Spleen (tissue), 11 donors: ENCODE measurements around the gene C15orf39. TPM values are rescaled to one million over a fixed set of nuclear protein-coding genes. Genes with fewer than 3 reads are reported as not detected.

ENCODE experiments used
- DNase-seq: peaks from one replicate; pipeline ENCODE4 v3.0.0-alpha.2; 2020
- H3K27ac ChIP-seq, 8 donors: fragments of 200-600 bp; sonication (generic) in 7 of 8; 1 replicate in 4 of 8; 2 replicates in 4 of 8; pipeline versions ENCODE4 v1.5.0 to v1.8.0; 2016 to 2021; ENCODE audit warnings: inconsistent platforms in 4 of 8, mild to moderate bottlenecking in 4 of 8, moderate library complexity in 1 of 8
- H3K27me3 ChIP-seq, 7 donors: fragments of 200-600 bp; sonication (generic) in 6 of 7; replicated peaks in 1 of 7; 1 replicate in 4 of 7; 2 replicates in 3 of 7; pipeline versions ENCODE4 v1.5.0 to v1.8.0; 2016 to 2021; ENCODE audit warnings: inconsistent platforms in 3 of 7, mild to moderate bottlenecking in 1 of 7
- H3K36me3 ChIP-seq, 6 donors: fragments of 200-600 bp; sonication (generic) in 5 of 6; 1 replicate in 4 of 6; 2 replicates in 2 of 6; pipeline versions ENCODE4 v1.5.0 to v1.8.0; 2016 to 2021; ENCODE audit warnings: inconsistent platforms in 2 of 6
- H3K4me1 ChIP-seq, 6 donors: fragments of 200-600 bp; sonication (generic) in 5 of 6; 1 replicate in 3 of 6; 2 replicates in 3 of 6; pipeline versions ENCODE4 v1.5.0 to v1.8.0; 2016 to 2021; ENCODE audit warnings: inconsistent platforms in 3 of 6
- H3K4me3 ChIP-seq, 8 donors: fragments of 200-600 bp; sonication (generic) in 7 of 8; 1 replicate in 4 of 8; 2 replicates in 4 of 8; pipeline versions ENCODE4 v1.5.0 to v1.8.0; 2016 to 2021; ENCODE audit warnings: inconsistent platforms in 4 of 8, mild to moderate bottlenecking in 4 of 8, moderate library complexity in 2 of 8
- H3K9me3 ChIP-seq, 8 donors: fragments of 200-600 bp; sonication (generic) in 7 of 8; 1 replicate in 4 of 8; 2 replicates in 4 of 8; pipeline versions ENCODE4 v1.5.0 to v1.8.0; 2016 to 2021; ENCODE audit warnings: inconsistent platforms in 4 of 8
- POLR2A ChIP-seq, 3 donors: fragments of 450-650 bp; IDR thresholded peaks; one replicate each; pipeline ENCODE4 v1.5.1; 2017; ENCODE audit warnings: antibody characterized with exemption in 3 of 3, mild to moderate bottlenecking in 1 of 3
- POLR2AphosphoS5 ChIP-seq, 3 donors: sonication (generic); formaldehyde crosslinking; IDR thresholded peaks; one replicate each; pipeline ENCODE4 v1.5.1; 2017; ENCODE audit warnings: antibody characterized with exemption in 3 of 3
- WGBS, 5 donors: extraction: QIAGEN DNeasy Blood & Tissue Kit in 3 of 5; methylation state at CpG; one replicate each; pipeline versions ENCODE4 v1.1.5 to v1.1.7; 2013 to 2018; 5-methylcytosine and 5-hydroxymethylcytosine counted together
- intact Hi-C: fragments of 100-400 bp; cut with DNase I; formaldehyde crosslinking; loops from one replicate; pipeline ENCODE4 v1.15.0; 2023; ENCODE audit warnings: low total_unique reads
- polyA plus RNA-seq, 3 donors: library from polyadenylated mRNA; stranded (reverse); fragments of 200-250 nt; gene quantifications; one replicate each; pipeline ENCODE4 v1.2.1, GENCODE V29; 2013
- total RNA-seq, 7 donors: library from RNA; depleted of rRNA in 3 of 7; stranded (reverse); fragments of >200 nt in 3 of 7; fragmentation: NEBNext Ultra II Directional in 4 of 7; extraction: Animal tissue kit (Norgen Biotek cat#: 25700) in 4 of 7; gene quantifications; one replicate each; pipeline versions ENCODE4 v1.1.0 to v1.2.1, GENCODE V29; 2016 to 2021
- TF ChIP-seq, protein P1 (sequence below), 11 experiments: fragments of 200-600 bp in 7 of 11; fragments of 450-650 bp in 4 of 11; sonication (generic) in 4 of 11; IDR thresholded peaks in 8 of 11; conservative IDR thresholded peaks in 3 of 11; 1 replicate in 7 of 11; 2 replicates in 4 of 11; pipeline versions ENCODE4 v1.4.0 to v1.8.0; 2016 to 2021; ENCODE audit warnings: antibody characterized with exemption in 11 of 11, inconsistent platforms in 4 of 11, mild to moderate bottlenecking in 1 of 11
- donor health status: healthy with polysubstance abuse.
- donor health status: DM: no; HTN: no; CAD: no; lungs with moderate emphysema.
- donor health status: DM: no; HTN: no; CAD: no.
- donor health status: Bipolar disorder and iron deficiency.
- donor health status: healthy.
- donor health status: DM: no; HTN: no; CAD: no.
- donor health status: DM: yes; HTN: yes; CAD: no.

The C15orf39 gene
- total and polyA plus RNA-seq, 10 donors, result 6.9 to 70.2 (median 58.4) TPM

DNA sequence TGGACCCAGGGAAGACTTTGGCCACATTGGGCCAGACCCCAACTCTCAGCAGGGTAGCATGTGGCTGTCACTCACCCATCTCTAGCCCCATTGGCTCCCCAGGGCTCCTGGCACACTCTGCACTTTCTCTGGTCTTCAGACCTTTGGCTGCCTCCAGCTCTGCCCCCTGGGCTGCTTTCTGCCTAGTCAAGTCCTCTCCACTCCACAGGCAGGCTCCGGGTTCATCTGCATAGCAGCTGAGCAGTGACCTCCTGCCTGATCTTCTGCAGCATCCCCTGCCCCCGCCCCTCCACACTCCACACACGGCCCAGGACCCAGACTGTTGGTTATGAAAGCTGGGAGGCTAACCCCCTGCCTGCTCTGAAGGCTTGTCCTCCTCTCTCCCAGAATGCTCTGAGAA is 8.4 kb upstream of the C15orf39 start:
- Histone ChIP-seq H3K36me3 (no peaks in the 10 kb centered on the region), H3K9me3 (peaks cover 0 to 5% (median 0%) of the 10 kb centered on the region in 8 donors), H3K4me1 (peaks cover 0 to 13% (median 4%) of the 10 kb centered on the region in 6 donors), H3K27ac (no peak overlapping the region), H3K4me3 (no peak overlapping the region), H3K27me3 (peaks cover 0 to 13% (median 0%) of the 10 kb centered on the region in 7 donors)
- 79 to 84% (median 80%) methylated on average over 3 of the region's 3 CpGs for WGBS, 5 donors
- intact Hi-C loops, result no loop called here
- DNase-seq, result no peak
- TF ChIP-seq, protein P1, sequence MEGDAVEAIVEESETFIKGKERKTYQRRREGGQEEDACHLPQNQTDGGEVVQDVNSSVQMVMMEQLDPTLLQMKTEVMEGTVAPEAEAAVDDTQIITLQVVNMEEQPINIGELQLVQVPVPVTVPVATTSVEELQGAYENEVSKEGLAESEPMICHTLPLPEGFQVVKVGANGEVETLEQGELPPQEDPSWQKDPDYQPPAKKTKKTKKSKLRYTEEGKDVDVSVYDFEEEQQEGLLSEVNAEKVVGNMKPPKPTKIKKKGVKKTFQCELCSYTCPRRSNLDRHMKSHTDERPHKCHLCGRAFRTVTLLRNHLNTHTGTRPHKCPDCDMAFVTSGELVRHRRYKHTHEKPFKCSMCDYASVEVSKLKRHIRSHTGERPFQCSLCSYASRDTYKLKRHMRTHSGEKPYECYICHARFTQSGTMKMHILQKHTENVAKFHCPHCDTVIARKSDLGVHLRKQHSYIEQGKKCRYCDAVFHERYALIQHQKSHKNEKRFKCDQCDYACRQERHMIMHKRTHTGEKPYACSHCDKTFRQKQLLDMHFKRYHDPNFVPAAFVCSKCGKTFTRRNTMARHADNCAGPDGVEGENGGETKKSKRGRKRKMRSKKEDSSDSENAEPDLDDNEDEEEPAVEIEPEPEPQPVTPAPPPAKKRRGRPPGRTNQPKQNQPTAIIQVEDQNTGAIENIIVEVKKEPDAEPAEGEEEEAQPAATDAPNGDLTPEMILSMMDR (IDR thresholded peaks at IDR 0.05 in 8 of 11, conservative IDR thresholded peaks at IDR 0.05 in 3 of 11), result no peak

- no peak for TF ChIP-seq POLR2AphosphoS5 (IDR thresholded peaks at IDR 0.05)
- no peak for TF ChIP-seq POLR2A (IDR thresholded peaks at IDR 0.05)
- TF ChIP-seq, protein P1 (IDR thresholded peaks at IDR 0.05 in 8 of 11, conservative IDR thresholded peaks at IDR 0.05 in 3 of 11), result no peak
- no peaks in the 10 kb centered on the region for H3K36me3 ChIP-seq
- H3K27ac ChIP-seq, result no peak overlapping the region
- WGBS, 5 donors, result 88 to 96% (median 92%) methylated on average over 3 of the region's 3 CpGs
- H3K27me3 ChIP-seq, result peaks cover 0 to 13% (median 0%) of the 10 kb centered on the region in 7 donors
- intact Hi-C loops, result no loop called here
- peaks cover 0 to 20% (median 5%) of the 10 kb centered on the region in 6 donors for H3K4me1 ChIP-seq
- no peak overlapping the region for H3K4me3 ChIP-seq
- no peak for DNase-seq
- H3K9me3 ChIP-seq, result peaks cover 0 to 5% (median 0%) of the 10 kb centered on the region in 8 donors
These were observed 7.7 kb upstream of the C15orf39 start for GRCh38 chr15:75193976-75194375.

DNA sequence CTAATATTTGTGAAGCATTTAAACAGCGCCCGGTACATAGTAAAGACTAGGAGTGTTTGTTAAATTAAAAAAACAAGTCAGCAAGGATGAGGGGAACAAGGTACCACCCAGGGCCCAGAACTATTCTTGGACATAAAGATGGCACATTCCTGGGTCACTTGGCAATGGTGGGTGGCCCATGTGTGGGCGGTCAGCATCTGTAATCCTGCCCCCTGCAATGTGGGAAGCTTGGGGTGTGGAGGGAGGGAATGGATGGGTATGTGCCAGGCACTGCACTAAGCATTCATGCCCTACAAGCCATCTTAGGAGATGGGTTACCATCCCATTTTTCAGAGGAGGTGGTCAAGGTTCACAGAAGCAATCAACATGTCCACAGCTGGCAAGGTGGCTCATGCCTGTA is 7.3 kb upstream of the C15orf39 start:
- peaks cover 0 to 13% (median 0%) of the 10 kb centered on the region in 7 donors for H3K27me3 ChIP-seq
- H3K27ac ChIP-seq, result no peak overlapping the region
- WGBS, 5 donors, result 90 to 99% (median 97%) methylated on average over 3 of the region's 3 CpGs
- H3K4me3 ChIP-seq, result no peak overlapping the region
- H3K9me3 ChIP-seq, result peaks cover 0 to 5% (median 0%) of the 10 kb centered on the region in 8 donors
- no peak for DNase-seq
- intact Hi-C loops, result no loop called here
- TF ChIP-seq, protein P1 (IDR thresholded peaks at IDR 0.05 in 8 of 11, conservative IDR thresholded peaks at IDR 0.05 in 3 of 11), result no peak
- TF ChIP-seq POLR2A (IDR thresholded peaks at IDR 0.05) (no peak), POLR2AphosphoS5 (IDR thresholded peaks at IDR 0.05) (no peak)
- H3K36me3 ChIP-seq, result no peaks in the 10 kb centered on the region
- peaks cover 0 to 24% (median 7%) of the 10 kb centered on the region in 6 donors for H3K4me1 ChIP-seq

GRCh38 chr15:75195122-75195765 is 6.4 kb upstream of the C15orf39 start:
- WGBS, 5 donors, result 13 to 37% (median 19%) methylated on average over 11 to 13 of the region's 13 CpGs
- peak; percentile 75 for DNase-seq
- no peak overlapping the region for H3K27ac ChIP-seq

More at GRCh38 chr15:75195122-75195765, 6.4 kb upstream of the C15orf39 start:
- Histone ChIP-seq H3K9me3 (peaks cover 0 to 5% (median 0%) of the 10 kb centered on the region in 8 donors), H3K4me1 (peaks cover under 1 to 33% (median 11%) of the 10 kb centered on the region in 6 donors), H3K4me3 (no peak overlapping the region), H3K27me3 (peaks cover 0 to 13% (median 0%) of the 10 kb centered on the region in 7 donors), H3K36me3 (no peaks in the 10 kb centered on the region)
- intact Hi-C loops, result no loop called here
- no peak for TF ChIP-seq POLR2A (IDR thresholded peaks at IDR 0.05)
- no peak for TF ChIP-seq POLR2AphosphoS5 (IDR thresholded peaks at IDR 0.05)
- TF ChIP-seq, protein P1 (IDR thresholded peaks at IDR 0.05 in 8 of 11, conservative IDR thresholded peaks at IDR 0.05 in 3 of 11), result no peak
